Lung (tissue), 12 donors: ENCODE results near the gene KRT23. TPM values are rescaled to one million over a fixed set of nuclear protein-coding genes. Genes with fewer than 3 reads are reported as not detected.

Source experiments
- ATAC-seq: fragments of 200-7000 bp; cut with Tn5 transposase; one replicate; pipeline ENCODE4 v1.9.1; 2020; ENCODE audit warnings: moderate number of reproducible peaks; ENCODE audit not compliant: insufficient read depth, low FRiP score
- DNase-seq, 3 donors: peaks; one replicate each; pipeline ENCODE4 v3.0.0-alpha.2; 2013 to 2017
- H3K27ac ChIP-seq, 2 donors: one replicate each; pipeline ENCODE4 v1.5.1; 2013; ENCODE audit warnings: mild to moderate bottlenecking in 2 of 2, moderate library complexity in 2 of 2, control low read depth in 1 of 2, inconsistent platforms in 1 of 2, low read depth in 1 of 2, low read length in 1 of 2
- H3K27me3 ChIP-seq, 3 donors: one replicate each; pipeline ENCODE4 v1.5.1; 2013; ENCODE audit warnings: low read length in 2 of 3; ENCODE audit not compliant: control insufficient read depth in 3 of 3, insufficient read depth in 3 of 3
- H3K36me3 ChIP-seq, 4 donors: one replicate each; pipeline ENCODE4 v1.5.1; 2013; ENCODE audit warnings: low read length in 4 of 4, mild to moderate bottlenecking in 1 of 4, moderate library complexity in 1 of 4; ENCODE audit not compliant: control insufficient read depth in 4 of 4, insufficient read depth in 4 of 4
- H3K4me1 ChIP-seq, 5 donors: one replicate each; pipeline ENCODE4 v1.5.1; 2013; ENCODE audit warnings: low read length in 5 of 5, mild to moderate bottlenecking in 2 of 5, moderate library complexity in 1 of 5; ENCODE audit not compliant: control insufficient read depth in 5 of 5, insufficient read depth in 5 of 5
- H3K4me3 ChIP-seq: one replicate; pipeline ENCODE4 v1.5.1; 2013; ENCODE audit warnings: mild to moderate bottlenecking, control low read depth, moderate library complexity
- H3K9ac ChIP-seq, 2 donors: one replicate each; pipeline ENCODE4 v1.5.1; 2013; ENCODE audit warnings: low read length in 2 of 2, control low read depth in 1 of 2; ENCODE audit not compliant: insufficient read depth in 1 of 2
- H3K9me3 ChIP-seq, 4 donors: one replicate each; pipeline ENCODE4 v1.5.1; 2013; ENCODE audit warnings: low read length in 3 of 4, mild to moderate bottlenecking in 1 of 4, moderate library complexity in 1 of 4; ENCODE audit not compliant: control insufficient read depth in 4 of 4, insufficient read depth in 3 of 4
- WGBS, 2 donors: extraction: QIAGEN DNeasy Blood & Tissue Kit; methylation state at CpG; one replicate each; pipeline ENCODE4 v1.1.7; 2013; 5-methylcytosine and 5-hydroxymethylcytosine counted together
- polyA plus RNA-seq, 2 donors: library from polyadenylated mRNA; stranded (reverse); fragments of 200-250 nt; gene quantifications; one replicate each; pipeline ENCODE4 v1.2.1, GENCODE V29; 2013
- total RNA-seq, 2 donors: library from RNA; depleted of rRNA in 1 of 2; stranded (reverse); fragments of >200 nt in 1 of 2; gene quantifications; one replicate each; pipeline ENCODE4 v1.2.1, GENCODE V29; 2014 to 2021
- TF ChIP-seq, protein P1 (sequence below): IDR thresholded peaks from 2 replicates; pipeline ENCODE4 v1.5.1; 2012; ENCODE audit warnings: mild to moderate bottlenecking; ENCODE audit errors: control extremely low read depth, extremely low read depth
- donor health status: control.
- donor health status: control.
- donor health status: Bipolar disorder and iron deficiency.
- donor health status: healthy.
- donor health status: DM: yes; HTN: yes; CAD: no.

Gene KRT23
- total and polyA plus RNA-seq, 4 donors = 1.3 to 9.4 (median 2.0) TPM

- no peak overlapping the region for H3K4me3 ChIP-seq
- 70 to 85% methylated on average over 2 of the region's 2 CpGs for WGBS, 2 donors
- DNase-seq = peak in 1 of 3 donors; percentile 4
- H3K27ac ChIP-seq = no peak overlapping the region
- H3K4me1 ChIP-seq = no peaks in the 10 kb centered on the region
- no peaks in the 10 kb centered on the region for H3K36me3 ChIP-seq
- no peak overlapping the region for H3K9ac ChIP-seq
- TF ChIP-seq, protein P1, sequence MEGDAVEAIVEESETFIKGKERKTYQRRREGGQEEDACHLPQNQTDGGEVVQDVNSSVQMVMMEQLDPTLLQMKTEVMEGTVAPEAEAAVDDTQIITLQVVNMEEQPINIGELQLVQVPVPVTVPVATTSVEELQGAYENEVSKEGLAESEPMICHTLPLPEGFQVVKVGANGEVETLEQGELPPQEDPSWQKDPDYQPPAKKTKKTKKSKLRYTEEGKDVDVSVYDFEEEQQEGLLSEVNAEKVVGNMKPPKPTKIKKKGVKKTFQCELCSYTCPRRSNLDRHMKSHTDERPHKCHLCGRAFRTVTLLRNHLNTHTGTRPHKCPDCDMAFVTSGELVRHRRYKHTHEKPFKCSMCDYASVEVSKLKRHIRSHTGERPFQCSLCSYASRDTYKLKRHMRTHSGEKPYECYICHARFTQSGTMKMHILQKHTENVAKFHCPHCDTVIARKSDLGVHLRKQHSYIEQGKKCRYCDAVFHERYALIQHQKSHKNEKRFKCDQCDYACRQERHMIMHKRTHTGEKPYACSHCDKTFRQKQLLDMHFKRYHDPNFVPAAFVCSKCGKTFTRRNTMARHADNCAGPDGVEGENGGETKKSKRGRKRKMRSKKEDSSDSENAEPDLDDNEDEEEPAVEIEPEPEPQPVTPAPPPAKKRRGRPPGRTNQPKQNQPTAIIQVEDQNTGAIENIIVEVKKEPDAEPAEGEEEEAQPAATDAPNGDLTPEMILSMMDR = no peak
- peaks cover 0 to 2% (median 0%) of the 10 kb centered on the region in 3 donors for H3K27me3 ChIP-seq
- H3K9me3 ChIP-seq = no peaks in the 10 kb centered on the region
- ATAC-seq = no peak
These were observed 49.2 kb downstream of the KRT23 start for GRCh38 chr17:40888196-40888720.

DNA sequence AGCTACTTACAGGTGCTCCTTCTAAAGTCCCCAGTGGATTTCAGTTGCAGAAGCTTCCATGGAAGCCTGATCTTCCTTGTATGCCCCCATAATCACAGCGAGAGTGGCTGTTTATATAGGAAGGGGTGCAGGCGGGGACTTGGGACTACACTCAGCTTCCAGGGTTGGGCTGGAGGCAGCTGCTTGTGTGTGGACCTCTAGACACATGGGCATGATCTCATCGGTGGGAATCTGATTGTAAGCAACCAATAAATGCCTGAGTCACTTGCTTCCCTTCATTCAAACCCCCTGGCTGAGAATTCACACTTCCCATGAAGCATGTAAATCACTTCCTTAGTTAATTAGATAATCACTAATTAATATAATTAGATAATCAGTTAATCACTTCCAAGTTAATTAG, 51.4 kb downstream of the KRT23 start:
- 57 to 89% methylated on average over 3 of the region's 3 CpGs for WGBS, 2 donors
- Histone ChIP-seq H3K9me3 (no peaks in the 10 kb centered on the region), H3K27ac (no peak overlapping the region), H3K4me1 (no peaks in the 10 kb centered on the region), H3K27me3 (peaks cover 0 to 2% (median 0%) of the 10 kb centered on the region in 3 donors), H3K9ac (no peak overlapping the region), H3K4me3 (no peak overlapping the region), H3K36me3 (no peaks in the 10 kb centered on the region)
- DNase-seq = no peak
- ATAC-seq = no peak
- TF ChIP-seq, protein P1 = no peak

DNA sequence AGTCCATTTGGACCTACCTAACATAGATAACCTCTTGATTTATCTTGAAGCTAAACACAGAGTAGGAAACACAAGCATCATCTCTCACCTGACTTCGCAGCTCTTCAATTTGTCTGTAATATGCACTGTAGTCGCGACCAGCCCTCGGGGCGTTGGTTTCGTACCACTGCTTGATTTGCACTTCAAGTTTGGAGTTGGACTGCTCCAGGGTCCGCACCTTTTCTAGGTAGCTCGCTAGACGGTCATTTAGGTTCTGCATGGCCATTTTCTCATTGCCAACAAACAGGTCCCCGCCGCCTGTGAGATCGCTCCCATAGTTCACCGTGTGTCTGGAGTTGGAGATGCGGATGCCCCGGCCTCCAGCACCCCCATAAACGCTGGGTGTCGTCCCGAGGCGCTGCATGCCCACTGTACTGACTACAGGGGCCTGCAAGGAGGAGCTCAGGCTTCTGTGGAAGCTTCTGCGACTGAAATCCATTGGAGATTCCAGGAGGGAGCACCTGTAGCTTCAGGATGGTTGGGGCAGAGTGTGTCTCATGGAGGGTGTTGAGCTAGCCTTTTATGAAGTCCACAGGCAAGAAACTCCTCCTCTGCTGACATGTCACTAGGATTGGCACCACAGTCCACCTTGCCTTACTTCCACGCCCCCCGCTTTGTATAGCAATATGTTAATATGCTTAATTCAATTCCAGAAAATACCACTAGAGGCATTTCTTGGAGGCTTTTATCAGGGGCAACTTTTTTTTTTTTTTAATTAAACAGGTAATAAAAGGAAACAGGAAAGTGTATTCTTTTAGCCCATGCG, 52.5 kb downstream of the KRT23 start, which contains the start of gene KRT20:
KRT20 (minus strand) TSS at position 535 of the 805 bp plus-strand sequence; CDS start at position 478, 57 bp downstream.
- 92 to 93% methylated on average over 23 of the region's 23 CpGs for WGBS, 2 donors
- TF ChIP-seq, protein P1 = no peak
- Histone ChIP-seq H3K4me1 (no peaks in the 10 kb centered on the region), H3K9me3 (no peaks in the 10 kb centered on the region), H3K36me3 (no peaks in the 10 kb centered on the region), H3K27ac (no peak within 1 kb of the TSS), H3K9ac (no peak within 1 kb of the TSS), H3K4me3 (no peak within 1 kb of the TSS), H3K27me3 (peaks cover 0 to 2% (median 0%) of the 10 kb centered on the region in 3 donors)
- no peak for DNase-seq
- no peak for ATAC-seq
